GM12873 (cell line): ENCODE measurements around the gene HBZ.

Source experiments
- CTCF ChIP-seq: IDR thresholded peaks from 2 replicates; pipeline ENCODE4 v1.5.1; 2012; ENCODE audit warnings: low read depth, mild to moderate bottlenecking, moderate library complexity, low read length, control low read depth; ENCODE audit not compliant: insufficient read depth; ENCODE audit errors: missing control alignments

Gene HBZ

GRCh38 chr16:116015-116414, 36.4 kb upstream of the HBZ start:
- no peak for TF ChIP-seq CTCF

- peak; percentile 89 for TF ChIP-seq CTCF
These were observed 34.8 kb upstream of the HBZ start for GRCh38 chr16:117379-118365.

GRCh38 chr16:118857-119256, 33.6 kb upstream of the HBZ start:
- no peak for TF ChIP-seq CTCF

- TF ChIP-seq CTCF, result no peak
These were observed 33.1 kb upstream of the HBZ start for GRCh38 chr16:119295-119694.

GRCh38 chr16:119835-120491, 32.5 kb upstream of the HBZ start:
- TF ChIP-seq CTCF, result no peak

GRCh38 chr16:120756-121155, 31.7 kb upstream of the HBZ start:
- TF ChIP-seq CTCF, result no peak

GRCh38 chr16:122361-122760, 30.1 kb upstream of the HBZ start:
- no peak for TF ChIP-seq CTCF
